Mononuclear cell (primary cell): ENCODE measurements around the gene CDH13. TPM values are rescaled to one million over a fixed set of nuclear protein-coding genes. Genes with fewer than 3 reads are reported as not detected.

ENCODE experiments used
- H3K27me3 ChIP-seq: 2 replicates; pipeline ENCODE4 v1.6.0; 2011; ENCODE audit warnings: low read length, control low read depth; ENCODE audit not compliant: insufficient read depth
- H3K4me1 ChIP-seq: 2 replicates; pipeline ENCODE4 v1.5.1; 2011; ENCODE audit warnings: mild to moderate bottlenecking, low read length, control low read depth; ENCODE audit not compliant: insufficient read depth
- H3K4me3 ChIP-seq: 2 replicates; pipeline ENCODE4 v1.5.1; 2011; ENCODE audit warnings: mild to moderate bottlenecking, low read length, moderate library complexity
- H3K9me3 ChIP-seq: 2 replicates; pipeline ENCODE4 v1.5.1; 2011; ENCODE audit warnings: low read depth, mild to moderate bottlenecking, control low read depth, low read length
- total RNA-seq: library from RNA; depleted of rRNA; stranded (reverse); fragments of >200 nt; gene quantifications from one replicate; pipeline ENCODE4 v1.2.3, GENCODE V29; 2012

CDH13 gene
- total RNA-seq, 1 donor = 0.10 TPM

- Histone ChIP-seq H3K4me3 (no peak overlapping the region), H3K27me3 (no peaks in the 10 kb centered on the region), H3K4me1 (no peaks in the 10 kb centered on the region), H3K9me3 (no peaks in the 10 kb centered on the region)
Observed at GRCh38 chr16:83680980-83681379, 1054.2 kb downstream of the CDH13 start.

GRCh38 chr16:83681381-83681956 is 1054.7 kb downstream of the CDH13 start:
- H3K9me3 ChIP-seq = no peaks in the 10 kb centered on the region

GRCh38 chr16:83682116-83682867 is 1055.5 kb downstream of the CDH13 start:
- Histone ChIP-seq H3K4me1 (no peaks in the 10 kb centered on the region), H3K27me3 (no peaks in the 10 kb centered on the region), H3K9me3 (no peaks in the 10 kb centered on the region), H3K4me3 (no peak overlapping the region)

More at GRCh38 chr16:83681381-83681956, 1054.7 kb downstream of the CDH13 start:
- Histone ChIP-seq H3K27me3 (no peaks in the 10 kb centered on the region), H3K4me3 (no peak overlapping the region), H3K4me1 (no peaks in the 10 kb centered on the region)

GRCh38 chr16:83682868-83683235 is 1056.1 kb downstream of the CDH13 start:
- Histone ChIP-seq H3K4me1 (no peaks in the 10 kb centered on the region), H3K27me3 (no peaks in the 10 kb centered on the region), H3K4me3 (no peak overlapping the region), H3K9me3 (no peaks in the 10 kb centered on the region)

GRCh38 chr16:83685615-83686165 is 1058.9 kb downstream of the CDH13 start:
- Histone ChIP-seq H3K4me1 (peaks cover 3% of the 10 kb centered on the region), H3K9me3 (no peaks in the 10 kb centered on the region), H3K4me3 (no peak overlapping the region), H3K27me3 (no peaks in the 10 kb centered on the region)

- no peaks in the 10 kb centered on the region for H3K27me3 ChIP-seq
- peaks cover 3% of the 10 kb centered on the region for H3K4me1 ChIP-seq
- H3K4me3 ChIP-seq = no peak overlapping the region
- no peaks in the 10 kb centered on the region for H3K9me3 ChIP-seq
Observed at GRCh38 chr16:83686726-83687125, 1060.0 kb downstream of the CDH13 start.

- no peaks in the 10 kb centered on the region for H3K9me3 ChIP-seq
- no peaks in the 10 kb centered on the region for H3K27me3 ChIP-seq
- H3K4me1 ChIP-seq = peaks cover 3% of the 10 kb centered on the region
- H3K4me3 ChIP-seq = no peak overlapping the region
Observed at GRCh38 chr16:83689385-83689831, 1062.6 kb downstream of the CDH13 start.

- no peak overlapping the region for H3K4me3 ChIP-seq
- H3K4me1 ChIP-seq = peaks cover 3% of the 10 kb centered on the region
- no peaks in the 10 kb centered on the region for H3K27me3 ChIP-seq
- H3K9me3 ChIP-seq = no peaks in the 10 kb centered on the region
Observed at GRCh38 chr16:83692224-83692623, 1065.5 kb downstream of the CDH13 start.

- H3K4me1 ChIP-seq = no peaks in the 10 kb centered on the region
- no peaks in the 10 kb centered on the region for H3K9me3 ChIP-seq
- no peak overlapping the region for H3K4me3 ChIP-seq
- no peaks in the 10 kb centered on the region for H3K27me3 ChIP-seq
Observed at GRCh38 chr16:83698964-83699363, 1072.2 kb downstream of the CDH13 start.

GRCh38 chr16:83699817-83700216 is 1073.0 kb downstream of the CDH13 start:
- H3K4me3 ChIP-seq = no peak overlapping the region
- H3K4me1 ChIP-seq = no peaks in the 10 kb centered on the region
- H3K9me3 ChIP-seq = no peaks in the 10 kb centered on the region
- H3K27me3 ChIP-seq = no peaks in the 10 kb centered on the region

- Histone ChIP-seq H3K27me3 (no peaks in the 10 kb centered on the region), H3K9me3 (no peaks in the 10 kb centered on the region), H3K4me3 (no peak overlapping the region), H3K4me1 (no peaks in the 10 kb centered on the region)
Observed at GRCh38 chr16:83700918-83701317, 1074.1 kb downstream of the CDH13 start.

- H3K9me3 ChIP-seq = no peaks in the 10 kb centered on the region
- no peaks in the 10 kb centered on the region for H3K4me1 ChIP-seq
- no peaks in the 10 kb centered on the region for H3K27me3 ChIP-seq
- H3K4me3 ChIP-seq = no peak overlapping the region
Observed at GRCh38 chr16:83701494-83701893, 1074.7 kb downstream of the CDH13 start.

GRCh38 chr16:83704656-83705055 is 1077.9 kb downstream of the CDH13 start:
- H3K4me3 ChIP-seq = no peak overlapping the region
- H3K9me3 ChIP-seq = no peaks in the 10 kb centered on the region
- H3K27me3 ChIP-seq = no peaks in the 10 kb centered on the region
- H3K4me1 ChIP-seq = no peaks in the 10 kb centered on the region

GRCh38 chr16:83705856-83706255 is 1079.1 kb downstream of the CDH13 start:
- Histone ChIP-seq H3K27me3 (no peaks in the 10 kb centered on the region), H3K9me3 (no peaks in the 10 kb centered on the region)

GRCh38 chr16:83706394-83706793 is 1079.6 kb downstream of the CDH13 start:
- no peaks in the 10 kb centered on the region for H3K9me3 ChIP-seq
- H3K4me1 ChIP-seq = no peaks in the 10 kb centered on the region
- H3K27me3 ChIP-seq = no peaks in the 10 kb centered on the region
- no peak overlapping the region for H3K4me3 ChIP-seq

More at GRCh38 chr16:83705856-83706255, 1079.1 kb downstream of the CDH13 start:
- Histone ChIP-seq H3K4me3 (no peak overlapping the region), H3K4me1 (no peaks in the 10 kb centered on the region)
